SK-N-SH (cell line): ENCODE data around the gene DPF1. TPM values are rescaled to one million over a fixed set of nuclear protein-coding genes. Genes with fewer than 3 reads are reported as not detected.

Experiments used
- polyA plus RNA-seq, 3 experiments: library from polyadenylated mRNA; depleted of rRNA; stranded (reverse); fragments of >200 nt; gene quantifications; 2 replicates each; pipeline ENCODE4 v1.2.3, GENCODE V29; 2012
- small RNA-seq, 7 experiments: library from RNA; depleted of rRNA; stranded (forward); fragments of <200 nt; gene quantifications; one replicate each; pipeline ENCODE3, GENCODE V24; 2012

The DPF1 gene
- polyA plus RNA-seq, 1 of the 3 experiments (the other 2 are of a cell fraction): 4.8 TPM

Small RNAs within 50 kb of the gene (small RNA-seq; reads per million reads assigned to genes)
- 0 reads per million in 7 experiments for gene RN7SL663P

Other genes with a start within 250 kb of the DPF1 start
- 1.1 and 1.6 TPM in 2 replicates for gene PPP1R14A, start 32.2 kb upstream of the DPF1 start, polyA plus RNA-seq (2012; rRNA removed)
- 1.0 TPM in 2 replicates for gene SPINT2, start 40.4 kb upstream of the DPF1 start, polyA plus RNA-seq (2012; rRNA removed)
- not detected in 2 replicates for gene C19orf33, start 80.0 kb upstream of the DPF1 start, polyA plus RNA-seq (2012; rRNA removed)
- gene YIF1B, start 91.7 kb upstream of the DPF1 start, polyA plus RNA-seq (2012; rRNA removed): 121 and 128 TPM in 2 replicates
- 0.26 and 0.29 TPM in 2 replicates for gene KCNK6, start 95.6 kb upstream of the DPF1 start, polyA plus RNA-seq (2012; rRNA removed)
- 2.0 and 2.1 TPM in 2 replicates for gene CATSPERG, start 111.6 kb upstream of the DPF1 start, polyA plus RNA-seq (2012; rRNA removed)
- gene PSMD8, start 150.3 kb upstream of the DPF1 start, polyA plus RNA-seq (2012; rRNA removed): 400 and 453 TPM in 2 replicates
- gene GGN, start 163.8 kb upstream of the DPF1 start, polyA plus RNA-seq (2012; rRNA removed): 0.48 and 0.52 TPM in 2 replicates
- 10.5 and 11.1 TPM in 2 replicates for gene SPRED3, start 164.5 kb upstream of the DPF1 start, polyA plus RNA-seq (2012; rRNA removed)
- gene FAM98C, start 178.9 kb upstream of the DPF1 start, polyA plus RNA-seq (2012; rRNA removed): 24.9 and 26.7 TPM in 2 replicates
- gene RASGRP4, start 202.0 kb upstream of the DPF1 start, polyA plus RNA-seq (2012; rRNA removed): not detected in 2 replicates
- under 0.01 TPM in 2 replicates for gene RYR1, start 209.5 kb upstream of the DPF1 start, polyA plus RNA-seq (2012; rRNA removed)